NCI-H1048 (cell line): ENCODE results near the gene CLK2.
"Not testable (repeated sequence)": the region's sequence is repeated elsewhere in the genome, so short reads cannot be mapped to it uniquely, and the experiment has no call there.

ENCODE experiments used
- DNase-seq: peaks from one replicate; lab custom pipeline; 2025; lab: John Stamatoyannopoulos, UW

The CLK2 gene

GRCh38 chr1:155241841-155242264 lies 31.5 kb downstream of the CLK2 start:
- no peak for DNase-seq

DNA sequence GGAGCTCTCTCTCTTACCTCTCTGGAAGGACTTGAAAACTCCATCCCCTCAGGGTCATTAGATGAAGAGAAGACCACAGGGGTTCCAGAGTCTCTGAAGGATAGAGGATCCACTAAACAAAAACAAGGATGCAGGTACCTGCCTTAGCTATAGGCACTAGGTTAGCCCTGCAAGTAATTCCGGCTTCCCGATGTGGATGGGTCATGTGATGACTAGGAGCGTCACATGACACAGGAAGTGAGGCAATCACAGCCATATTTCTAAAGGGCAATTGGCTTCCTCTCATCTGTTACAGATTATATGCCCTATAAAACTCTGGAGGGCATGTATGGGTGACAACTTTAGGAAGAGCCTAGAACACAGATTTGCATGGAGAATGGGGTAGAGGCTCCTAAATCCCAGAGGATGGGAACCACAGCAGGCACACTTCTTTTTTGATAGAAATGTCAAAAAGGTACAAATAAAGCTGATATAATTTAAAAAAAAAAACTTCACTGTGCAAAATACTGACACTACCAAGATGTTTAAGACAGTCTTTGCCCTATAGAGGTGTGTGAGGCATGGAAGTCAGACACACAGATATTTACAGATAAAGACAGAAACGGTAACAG lies 32.1 kb downstream of the CLK2 start:
- peak; percentile 71 for DNase-seq

DNA sequence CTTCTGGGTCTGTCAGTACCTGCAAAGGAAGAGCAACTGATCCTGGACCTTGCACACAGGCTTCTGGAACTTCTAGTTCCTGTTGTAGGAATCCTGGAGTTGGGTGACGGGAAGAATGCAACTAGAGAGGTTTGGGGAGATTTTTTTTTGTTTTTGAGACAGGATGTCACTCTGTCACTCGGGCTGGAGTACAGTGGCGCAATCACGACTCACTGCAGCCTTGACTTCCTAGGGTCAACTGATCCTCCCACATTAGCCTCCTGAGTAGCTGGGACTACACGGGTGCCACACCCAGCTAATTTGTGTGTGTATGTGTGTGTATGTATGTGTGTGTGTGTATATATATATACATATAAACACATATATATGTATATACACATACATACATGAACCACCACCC lies 36.9 kb downstream of the CLK2 start:
- DNase-seq: no peak

GRCh38 chr1:155235375-155235774 lies 37.9 kb downstream of the CLK2 start:
- not testable (repeated sequence) for DNase-seq

- DNase-seq: not testable (repeated sequence)
These were observed 39.8 kb downstream of the CLK2 start for GRCh38 chr1:155233502-155233901.

DNA sequence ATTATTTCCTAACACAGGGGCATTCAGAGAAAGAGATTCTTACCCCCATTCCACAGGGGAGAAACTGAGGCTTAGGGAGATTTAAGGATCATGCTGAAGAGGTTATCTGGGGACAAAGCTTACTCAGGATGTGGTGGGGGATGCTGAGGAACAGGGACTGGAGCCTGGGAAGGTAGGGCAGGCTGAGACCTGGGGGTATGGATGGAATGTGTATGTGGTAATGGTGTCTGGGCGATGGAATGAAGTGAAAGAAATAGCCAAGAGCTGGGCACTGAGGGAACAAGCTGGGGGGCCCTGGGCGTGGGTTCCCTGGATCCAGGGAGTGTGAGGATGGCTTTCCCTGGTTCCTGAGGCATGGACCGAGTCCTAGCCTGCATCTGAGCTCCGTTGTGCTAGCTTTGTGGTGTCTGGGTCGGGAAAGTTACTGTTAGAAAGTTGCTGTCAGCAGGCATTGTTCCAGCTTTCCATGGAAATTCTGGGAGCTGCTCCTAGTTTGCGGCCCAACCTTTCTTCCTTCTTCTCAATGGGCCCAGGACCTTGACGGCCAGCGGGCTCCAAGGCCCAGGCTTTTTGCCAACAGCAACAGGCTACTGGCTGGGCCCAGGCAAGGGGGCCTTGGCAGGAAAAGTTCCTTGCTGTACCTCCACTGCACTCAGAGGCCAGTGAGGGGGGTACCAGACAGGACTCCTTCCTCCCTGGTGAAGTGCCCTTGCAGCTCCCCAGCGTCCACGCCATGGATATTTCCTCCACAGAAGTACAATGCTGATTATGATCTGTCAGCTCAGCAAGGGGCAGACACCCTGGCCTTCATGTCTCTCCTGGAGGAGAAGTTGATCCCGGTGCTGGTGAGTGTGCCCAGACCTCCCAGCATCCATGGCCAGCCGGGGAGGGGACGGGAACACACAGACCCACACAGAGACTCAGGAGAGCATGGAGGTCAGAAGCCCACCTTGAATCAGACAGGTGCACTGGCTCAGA lies 41.0 kb downstream of the CLK2 start:
- not testable (repeated sequence) for DNase-seq

- DNase-seq: not testable (repeated sequence)
These were observed 42.0 kb downstream of the CLK2 start for GRCh38 chr1:155231302-155231701.

DNA sequence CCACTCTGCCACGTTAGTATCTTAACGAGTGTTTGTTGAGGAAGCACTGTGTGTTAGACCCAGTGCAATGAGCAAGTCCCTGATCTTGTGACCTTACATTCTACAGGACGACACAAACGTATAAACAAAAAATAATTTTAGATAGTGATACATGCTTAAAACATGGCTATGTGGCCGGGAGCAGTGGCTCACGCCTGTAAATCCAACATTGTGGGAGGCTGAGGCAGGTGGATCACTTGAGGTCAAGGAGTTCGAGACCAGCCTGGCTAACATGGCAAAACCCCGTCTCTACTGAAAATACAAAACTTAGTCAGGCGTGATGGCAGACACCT lies 45.2 kb downstream of the CLK2 start:
- no peak for DNase-seq

GRCh38 chr1:155227261-155228095 lies 45.8 kb downstream of the CLK2 start:
- peak; percentile 100 for DNase-seq

DNA sequence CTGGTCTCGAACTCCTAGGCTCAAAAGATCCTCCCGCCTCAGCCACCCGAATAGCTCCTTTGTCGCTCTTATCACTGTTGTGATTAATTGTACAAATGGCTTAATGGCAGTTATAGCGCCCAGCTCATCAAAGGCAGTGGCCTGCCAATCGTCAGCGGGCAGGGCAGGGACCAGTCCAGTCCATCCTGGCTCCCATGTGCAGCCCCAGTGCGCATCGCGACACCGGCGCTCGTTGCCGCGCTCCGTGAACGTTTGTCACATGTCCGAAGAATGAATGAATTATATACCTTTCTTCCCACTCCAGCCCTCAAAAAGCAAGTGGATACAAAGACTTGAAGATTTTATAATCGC lies 46.4 kb downstream of the CLK2 start:
- no peak for DNase-seq

DNA sequence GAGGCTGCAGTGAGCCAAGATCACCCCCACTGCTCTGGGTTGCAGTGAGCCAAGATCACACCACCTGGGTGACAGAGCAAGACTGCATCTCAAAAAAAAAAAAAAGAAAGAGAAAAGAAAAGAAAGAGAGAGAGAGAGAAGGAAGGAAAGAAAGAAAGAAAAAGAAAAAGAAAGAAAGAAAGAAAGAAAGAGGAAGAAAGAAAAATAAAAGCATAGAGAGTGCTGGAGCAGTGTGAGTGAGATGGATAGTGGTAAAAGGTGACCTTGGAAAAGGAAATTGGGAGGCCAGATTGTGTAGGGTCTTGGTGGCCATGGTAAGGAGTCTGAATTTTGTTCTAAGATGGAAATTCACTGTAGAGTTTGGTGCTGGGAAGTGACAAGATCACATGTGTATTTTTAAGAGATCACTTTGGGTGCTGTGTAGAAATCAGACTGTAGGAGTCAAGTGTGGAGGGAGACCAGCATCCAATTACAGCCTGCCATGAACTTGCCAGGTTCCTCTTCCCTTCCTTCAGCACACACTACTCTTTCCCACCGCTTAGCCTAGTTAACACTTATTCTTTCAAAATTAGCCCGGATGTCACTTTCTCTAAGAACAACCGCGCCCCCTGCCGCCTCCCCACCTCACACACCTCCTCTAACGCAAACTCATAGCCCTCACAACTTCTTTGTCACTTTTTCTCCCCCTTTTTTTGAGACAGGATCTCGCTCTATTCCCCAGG lies 47.0 kb downstream of the CLK2 start:
- peak; percentile 33 for DNase-seq

DNA sequence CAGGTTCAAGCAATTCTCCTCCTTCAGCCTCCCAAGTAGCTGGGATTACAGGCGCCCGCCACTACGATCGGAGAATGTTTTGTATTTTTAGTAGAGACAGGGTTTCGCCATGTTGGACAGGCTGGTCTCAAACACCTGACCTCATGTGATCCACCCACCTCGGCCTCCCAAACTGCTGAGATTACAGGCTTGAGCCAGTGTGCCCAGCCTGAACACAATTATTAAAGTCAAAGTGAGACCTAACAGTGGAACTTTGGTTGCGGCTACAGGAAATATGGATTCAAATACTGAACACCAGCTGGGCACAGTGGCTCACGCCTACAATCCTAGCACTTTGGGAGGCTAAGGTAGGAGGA lies 47.9 kb downstream of the CLK2 start:
- not testable (repeated sequence) for DNase-seq

DNA sequence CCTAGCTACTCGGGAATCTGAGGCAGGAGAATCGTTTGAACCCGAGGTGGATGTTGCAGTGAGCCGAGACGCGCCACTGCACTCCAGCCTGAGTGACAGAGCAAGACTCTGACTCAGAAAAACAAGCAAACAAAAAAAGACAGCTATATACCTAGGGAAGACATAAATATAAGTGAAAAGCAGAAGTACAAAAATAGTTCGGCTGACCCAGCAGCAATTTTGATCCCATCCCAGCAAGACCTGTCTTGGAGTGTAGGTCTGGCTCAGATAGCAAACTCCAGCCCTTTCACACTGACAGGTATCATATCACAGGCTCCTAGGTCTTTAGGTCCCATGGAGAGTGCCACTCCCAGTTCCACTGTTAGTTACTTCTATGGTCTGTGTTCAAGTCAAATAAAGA lies 50.3 kb downstream of the CLK2 start:
- DNase-seq: no peak

GRCh38 chr1:155220211-155220965 lies 52.9 kb downstream of the CLK2 start:
- not testable (repeated sequence) for DNase-seq

GRCh38 chr1:155219592-155220031 lies 53.7 kb downstream of the CLK2 start:
- no peak for DNase-seq

GRCh38 chr1:155218854-155219591 lies 54.3 kb downstream of the CLK2 start:
- peak; percentile 34 for DNase-seq

- DNase-seq: not testable (repeated sequence)
These were observed 58.6 kb downstream of the CLK2 start for GRCh38 chr1:155214702-155215101.
